ENCODE results near the gene CTNNA1. TPM values are rescaled to one million over a fixed set of nuclear protein-coding genes. Genes with fewer than 3 reads are reported as not detected.

Gene CTNNA1
- polyA plus RNA-seq, 1 donor (not counting 4 experiments of a cell fraction or from before 2014, with no cell fraction given): 119 TPM

DNA sequence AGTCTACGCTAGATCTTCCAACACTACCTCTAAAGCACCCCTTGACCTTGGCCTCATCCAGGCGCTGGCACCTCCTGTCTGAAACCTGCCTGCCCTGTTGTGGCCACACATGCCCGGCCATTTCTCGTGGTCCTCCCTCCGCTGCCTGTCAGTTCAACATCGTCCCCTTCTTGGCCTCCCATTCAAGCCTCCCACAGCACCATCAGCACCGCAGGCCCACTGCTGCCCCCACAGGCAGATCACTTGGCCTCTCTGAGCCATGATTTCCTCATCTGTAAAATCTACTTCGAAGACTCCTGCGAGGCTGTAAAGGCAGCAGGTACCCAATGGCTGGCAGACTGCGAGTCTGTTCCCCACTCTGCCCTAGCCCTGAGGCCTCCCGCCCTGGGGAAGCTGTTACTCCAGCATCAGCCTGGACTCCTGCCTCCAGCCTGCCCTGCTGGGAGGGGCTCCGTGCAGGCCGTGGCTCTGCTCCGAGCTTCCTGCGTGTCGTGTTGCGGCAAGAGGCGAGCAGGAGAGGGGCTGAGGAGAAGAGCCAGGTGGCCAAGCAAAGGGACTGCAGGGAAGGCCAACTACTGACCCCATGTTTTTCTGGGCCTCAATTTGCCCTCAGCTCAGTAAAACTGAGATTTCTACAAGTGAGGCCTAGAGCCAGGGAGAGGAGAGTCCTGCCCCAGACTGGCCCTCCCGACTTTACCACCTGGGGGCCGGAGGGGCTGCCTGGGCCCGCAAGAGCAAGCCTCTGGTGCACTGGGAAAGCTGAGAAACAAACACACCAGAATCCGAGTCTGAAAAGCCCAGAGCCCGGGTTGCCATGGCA is 192.4 kb downstream of the CTNNA1 start:
- Histone ChIP-seq H3K4me3 (ENCODE audit: control insufficient read depth in 2 of 3, extremely low read depth in 1 of 3, insufficient read depth in 2 of 3, low read depth in 1 of 3, low read length in 3 of 3) (no peak overlapping the region), H3K9me1 (ENCODE audit: control insufficient read depth, extremely low read depth, insufficient read depth, low read length) (no peaks in the 10 kb centered on the region), H3K36me3 (ENCODE audit: control insufficient read depth in 2 of 2, extremely low read depth in 1 of 2, insufficient read depth in 2 of 2, low read length in 2 of 2) (peaks cover 1 to 4% of the 10 kb centered on the region in 2 experiments), H3K79me2 (ENCODE audit: control insufficient read depth, insufficient read depth, low read length) (no peaks in the 10 kb centered on the region), H3K27me3 (ENCODE audit: control insufficient read depth, extremely low read depth, insufficient read depth, low read length) (no peaks in the 10 kb centered on the region), H3K9ac (ENCODE audit: control insufficient read depth, extremely low read depth, insufficient read depth, low read length) (no peak overlapping the region), H3K4me1 (ENCODE audit: control insufficient read depth, extremely low read depth, insufficient read depth, low read length) (peaks cover 4% of the 10 kb centered on the region), H2AFZ (ENCODE audit: control insufficient read depth, low read length) (no peak overlapping the region), H4K20me1 (ENCODE audit: control insufficient read depth, extremely low read depth, insufficient read depth, low read length) (no peaks in the 10 kb centered on the region), H3K27ac (ENCODE audit: control insufficient read depth, insufficient read depth, low read length) (no peak overlapping the region), H3K9me3 (ENCODE audit: control insufficient read depth, low read depth, low read length) (no peaks in the 10 kb centered on the region), H3K4me2 (ENCODE audit: control insufficient read depth, extremely low read depth, insufficient read depth, low read depth, low read length) (no peak overlapping the region)
- FAIRE-seq (no peak), DNase-seq (ENCODE audit: low read depth, low spot score) (no peak)
- dilution Hi-C loops (cut with MboI; ENCODE audit: extremely low pct_ligation_motif_present, low sequenced_read_pairs): no loop called here
- TF ChIP-seq, protein P1, sequence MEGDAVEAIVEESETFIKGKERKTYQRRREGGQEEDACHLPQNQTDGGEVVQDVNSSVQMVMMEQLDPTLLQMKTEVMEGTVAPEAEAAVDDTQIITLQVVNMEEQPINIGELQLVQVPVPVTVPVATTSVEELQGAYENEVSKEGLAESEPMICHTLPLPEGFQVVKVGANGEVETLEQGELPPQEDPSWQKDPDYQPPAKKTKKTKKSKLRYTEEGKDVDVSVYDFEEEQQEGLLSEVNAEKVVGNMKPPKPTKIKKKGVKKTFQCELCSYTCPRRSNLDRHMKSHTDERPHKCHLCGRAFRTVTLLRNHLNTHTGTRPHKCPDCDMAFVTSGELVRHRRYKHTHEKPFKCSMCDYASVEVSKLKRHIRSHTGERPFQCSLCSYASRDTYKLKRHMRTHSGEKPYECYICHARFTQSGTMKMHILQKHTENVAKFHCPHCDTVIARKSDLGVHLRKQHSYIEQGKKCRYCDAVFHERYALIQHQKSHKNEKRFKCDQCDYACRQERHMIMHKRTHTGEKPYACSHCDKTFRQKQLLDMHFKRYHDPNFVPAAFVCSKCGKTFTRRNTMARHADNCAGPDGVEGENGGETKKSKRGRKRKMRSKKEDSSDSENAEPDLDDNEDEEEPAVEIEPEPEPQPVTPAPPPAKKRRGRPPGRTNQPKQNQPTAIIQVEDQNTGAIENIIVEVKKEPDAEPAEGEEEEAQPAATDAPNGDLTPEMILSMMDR (optimal IDR thresholded peaks at IDR 0.05 in 1 of 3, IDR thresholded peaks at IDR 0.05 in 1 of 3, conservative IDR thresholded peaks at IDR 0.05 in 1 of 3; ENCODE audit: extremely low read depth in 1 of 3, insufficient read depth in 2 of 3, low read length in 3 of 3): peak in 1 of 3 experiments; percentile 8
- no peak for TF ChIP-seq EZH2 (IDR thresholded peaks at IDR 0.05; ENCODE audit: low read length)

DNA sequence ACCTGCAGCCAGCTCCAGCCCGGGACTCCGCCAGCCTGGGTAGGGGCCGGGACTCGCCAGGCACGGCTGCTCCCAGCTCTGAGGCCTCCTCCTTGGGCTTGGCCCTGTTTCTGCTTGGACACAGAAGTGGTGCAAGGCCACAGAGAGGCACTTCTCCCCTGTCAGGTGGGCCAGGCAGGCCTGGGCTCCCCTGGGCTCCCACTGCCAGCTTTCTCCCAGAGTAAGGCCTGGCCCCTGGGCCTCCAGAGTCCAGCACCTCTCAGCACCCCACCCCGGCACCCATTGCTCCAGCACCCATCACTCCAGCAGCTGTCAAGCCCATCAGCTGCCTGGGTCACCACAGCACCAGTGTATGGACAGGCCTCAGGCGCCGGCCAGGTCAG is 193.0 kb downstream of the CTNNA1 start:
- no peaks in the 10 kb centered on the region for H3K27me3 ChIP-seq (ENCODE audit: control insufficient read depth, extremely low read depth, insufficient read depth, low read length)

More for the DNA sequence above, 193.0 kb downstream of the CTNNA1 start:
- no peak overlapping the region for H2AFZ ChIP-seq (ENCODE audit: control insufficient read depth, low read length)
- dilution Hi-C loops (cut with MboI; ENCODE audit: extremely low pct_ligation_motif_present, low sequenced_read_pairs): no loop called here
- H3K27ac ChIP-seq (ENCODE audit: control insufficient read depth, insufficient read depth, low read length): no peak overlapping the region
- H3K36me3 ChIP-seq (ENCODE audit: control insufficient read depth in 2 of 2, extremely low read depth in 1 of 2, insufficient read depth in 2 of 2, low read length in 2 of 2): peaks cover 1 to 4% of the 10 kb centered on the region in 2 experiments
- no peak for FAIRE-seq
- H3K9me1 ChIP-seq (ENCODE audit: control insufficient read depth, extremely low read depth, insufficient read depth, low read length): no peaks in the 10 kb centered on the region
- no peak for DNase-seq (ENCODE audit: low read depth, low spot score)
- H3K4me3 ChIP-seq (ENCODE audit: control insufficient read depth in 2 of 3, extremely low read depth in 1 of 3, insufficient read depth in 2 of 3, low read depth in 1 of 3, low read length in 3 of 3): no peak overlapping the region
- H3K9ac ChIP-seq (ENCODE audit: control insufficient read depth, extremely low read depth, insufficient read depth, low read length): no peak overlapping the region
- no peaks in the 10 kb centered on the region for H4K20me1 ChIP-seq (ENCODE audit: control insufficient read depth, extremely low read depth, insufficient read depth, low read length)
- peaks cover 4% of the 10 kb centered on the region for H3K4me1 ChIP-seq (ENCODE audit: control insufficient read depth, extremely low read depth, insufficient read depth, low read length)
- no peak for TF ChIP-seq EZH2 (IDR thresholded peaks at IDR 0.05; ENCODE audit: low read length)
- TF ChIP-seq, protein P1 (optimal IDR thresholded peaks at IDR 0.05 in 1 of 3, IDR thresholded peaks at IDR 0.05 in 1 of 3, conservative IDR thresholded peaks at IDR 0.05 in 1 of 3; ENCODE audit: extremely low read depth in 1 of 3, insufficient read depth in 2 of 3, low read length in 3 of 3): no peak
- no peak overlapping the region for H3K4me2 ChIP-seq (ENCODE audit: control insufficient read depth, extremely low read depth, insufficient read depth, low read depth, low read length)
- H3K79me2 ChIP-seq (ENCODE audit: control insufficient read depth, insufficient read depth, low read length): no peaks in the 10 kb centered on the region
- H3K9me3 ChIP-seq (ENCODE audit: control insufficient read depth, low read depth, low read length): no peaks in the 10 kb centered on the region

All from keratinocyte (primary cell).